ENCODE data around the gene ACACB. TPM values are rescaled to one million over a fixed set of nuclear protein-coding genes. Genes with fewer than 3 reads are reported as not detected.

ACACB gene
- total RNA-seq, 1 donor from 2014 or later, result 15.4 TPM

DNA sequence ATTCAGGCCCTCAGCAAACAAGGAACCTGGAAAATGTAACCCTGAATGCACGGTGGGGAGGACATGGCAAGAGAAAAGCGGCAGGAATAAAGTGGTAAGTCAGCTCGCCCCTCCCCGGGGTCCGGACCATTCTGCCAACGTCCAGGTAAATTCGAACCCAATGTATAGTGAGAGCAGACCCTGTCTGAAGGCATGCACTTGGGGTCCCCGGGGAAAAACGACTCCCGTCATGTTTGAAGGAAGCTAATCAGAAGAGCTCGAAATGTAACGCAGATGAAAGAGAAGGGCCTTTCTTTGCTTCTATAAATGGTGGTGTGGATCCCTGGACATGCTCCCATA is 193 bp downstream of the ACACB start:
- H3K4me3 Mint-ChIP-seq, result no peak overlapping the region
- no peaks in the 10 kb centered on the region for H3K27me3 Mint-ChIP-seq (ENCODE audit: low read depth)
- no peaks in the 10 kb centered on the region for H3K9me3 Mint-ChIP-seq
- peaks cover 31% of the 10 kb centered on the region for H3K4me1 Mint-ChIP-seq
- TF ChIP-seq, protein P1, sequence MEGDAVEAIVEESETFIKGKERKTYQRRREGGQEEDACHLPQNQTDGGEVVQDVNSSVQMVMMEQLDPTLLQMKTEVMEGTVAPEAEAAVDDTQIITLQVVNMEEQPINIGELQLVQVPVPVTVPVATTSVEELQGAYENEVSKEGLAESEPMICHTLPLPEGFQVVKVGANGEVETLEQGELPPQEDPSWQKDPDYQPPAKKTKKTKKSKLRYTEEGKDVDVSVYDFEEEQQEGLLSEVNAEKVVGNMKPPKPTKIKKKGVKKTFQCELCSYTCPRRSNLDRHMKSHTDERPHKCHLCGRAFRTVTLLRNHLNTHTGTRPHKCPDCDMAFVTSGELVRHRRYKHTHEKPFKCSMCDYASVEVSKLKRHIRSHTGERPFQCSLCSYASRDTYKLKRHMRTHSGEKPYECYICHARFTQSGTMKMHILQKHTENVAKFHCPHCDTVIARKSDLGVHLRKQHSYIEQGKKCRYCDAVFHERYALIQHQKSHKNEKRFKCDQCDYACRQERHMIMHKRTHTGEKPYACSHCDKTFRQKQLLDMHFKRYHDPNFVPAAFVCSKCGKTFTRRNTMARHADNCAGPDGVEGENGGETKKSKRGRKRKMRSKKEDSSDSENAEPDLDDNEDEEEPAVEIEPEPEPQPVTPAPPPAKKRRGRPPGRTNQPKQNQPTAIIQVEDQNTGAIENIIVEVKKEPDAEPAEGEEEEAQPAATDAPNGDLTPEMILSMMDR (IDR thresholded peaks at IDR 0.05; ENCODE audit: unreplicated experiment), result no peak
- H3K36me3 Mint-ChIP-seq, result no peaks in the 10 kb centered on the region
- no peak for DNase-seq (ENCODE audit: low spot score in 2 of 2, unreplicated experiment in 2 of 2)
- H3K27ac Mint-ChIP-seq, result peak overlapping the region; percentile 50

GRCh38 chr12:109120095-109120494 is 3.7 kb downstream of the ACACB start:
- Mint-ChIP-seq H3K4me3 (no peak overlapping the region), H3K27me3 (ENCODE audit: low read depth) (no peaks in the 10 kb centered on the region), H3K27ac (no peak overlapping the region), H3K4me1 (peaks cover 12% of the 10 kb centered on the region), H3K9me3 (no peaks in the 10 kb centered on the region), H3K36me3 (no peaks in the 10 kb centered on the region)
- no peak for DNase-seq (ENCODE audit: low spot score in 2 of 2, unreplicated experiment in 2 of 2)
- TF ChIP-seq, protein P1 (IDR thresholded peaks at IDR 0.05; ENCODE audit: unreplicated experiment), result no peak

GRCh38 chr12:109120557-109120956 is 4.2 kb downstream of the ACACB start:
- Mint-ChIP-seq H3K27ac (no peak overlapping the region), H3K9me3 (no peaks in the 10 kb centered on the region), H3K4me1 (peaks cover 11% of the 10 kb centered on the region), H3K4me3 (no peak overlapping the region), H3K27me3 (ENCODE audit: low read depth) (no peaks in the 10 kb centered on the region), H3K36me3 (no peaks in the 10 kb centered on the region)
- DNase-seq (ENCODE audit: low spot score in 2 of 2, unreplicated experiment in 2 of 2), result no peak
- TF ChIP-seq, protein P1 (IDR thresholded peaks at IDR 0.05; ENCODE audit: unreplicated experiment), result no peak

- TF ChIP-seq, protein P1 (IDR thresholded peaks at IDR 0.05; ENCODE audit: unreplicated experiment), result no peak
- Mint-ChIP-seq H3K27ac (no peak overlapping the region), H3K4me3 (no peak overlapping the region), H3K27me3 (ENCODE audit: low read depth) (no peaks in the 10 kb centered on the region), H3K9me3 (no peaks in the 10 kb centered on the region), H3K36me3 (no peaks in the 10 kb centered on the region), H3K4me1 (peaks cover 3% of the 10 kb centered on the region)
- no peak for DNase-seq (ENCODE audit: low spot score in 2 of 2, unreplicated experiment in 2 of 2)
These were observed 5.0 kb downstream of the ACACB start for GRCh38 chr12:109121346-109121880.

DNA sequence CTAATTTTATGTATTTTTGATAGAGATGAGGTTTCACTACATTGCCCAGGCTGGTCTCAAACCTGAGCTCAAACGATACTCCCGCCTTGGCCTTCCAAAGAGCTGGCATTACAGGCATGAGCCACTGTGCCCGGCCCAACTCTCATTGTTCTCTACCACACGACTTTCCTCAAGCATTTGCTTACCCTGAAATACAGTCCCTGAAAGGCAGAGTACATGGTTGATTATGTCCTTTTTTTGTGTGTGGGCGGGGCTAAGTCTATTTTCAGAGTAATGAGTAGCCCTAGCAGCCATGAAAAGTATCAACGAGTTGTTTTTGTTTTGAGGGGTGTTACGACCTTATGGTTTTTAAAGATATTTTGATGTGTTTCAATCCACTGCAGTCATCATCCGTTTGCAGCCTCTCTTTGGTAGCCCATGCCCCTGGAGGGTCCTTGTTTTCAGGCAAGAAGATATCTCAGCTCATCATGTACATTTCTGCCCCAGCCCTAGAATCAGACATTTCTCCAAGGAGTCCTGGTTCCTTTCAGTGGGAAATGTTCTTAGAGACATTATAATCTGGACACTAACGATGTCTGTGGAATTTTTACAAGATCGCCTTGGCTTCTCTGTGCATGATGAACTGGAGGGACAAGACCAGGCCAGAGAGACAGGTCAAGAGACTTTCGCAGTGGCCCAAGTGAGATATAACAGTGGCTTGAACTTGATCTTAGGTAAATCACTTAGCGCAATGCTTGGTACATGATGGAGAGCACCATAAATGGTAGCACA is 8.7 kb downstream of the ACACB start:
- Mint-ChIP-seq H3K4me1 (no peaks in the 10 kb centered on the region), H3K4me3 (no peak overlapping the region), H3K27me3 (ENCODE audit: low read depth) (no peaks in the 10 kb centered on the region), H3K27ac (no peak overlapping the region), H3K9me3 (no peaks in the 10 kb centered on the region), H3K36me3 (no peaks in the 10 kb centered on the region)
- TF ChIP-seq, protein P1 (IDR thresholded peaks at IDR 0.05; ENCODE audit: unreplicated experiment), result no peak
- DNase-seq (ENCODE audit: low spot score in 2 of 2, unreplicated experiment in 2 of 2), result no peak

Data from mesothelial cell of epicardium (in vitro differentiated cells).